Testis (tissue), 3 donors: ENCODE data around the gene RGS7. TPM values are rescaled to one million over a fixed set of nuclear protein-coding genes. Genes with fewer than 3 reads are reported as not detected.
A peak's percentile ranks its signal among the peaks of the same experiment; 100 is the strongest.

Experiments
- DNase-seq: peaks from one replicate; pipeline ENCODE4 v3.0.0-alpha.2; 2019
- H3K27ac ChIP-seq, 2 donors: fragments of 200-600 bp; sonication (generic); one replicate each; pipeline ENCODE4 v1.5.1; 2019
- H3K27me3 ChIP-seq: fragments of 200-600 bp; sonication (generic); one replicate; pipeline ENCODE4 v1.5.1; 2019
- H3K36me3 ChIP-seq: fragments of 200-600 bp; sonication (generic); one replicate; pipeline ENCODE4 v1.5.1; 2017; ENCODE audit warnings: low read depth; ENCODE audit errors: missing control alignments
- H3K4me1 ChIP-seq: fragments of 200-600 bp; sonication (generic); one replicate; pipeline ENCODE4 v1.5.1; 2019
- H3K4me3 ChIP-seq, 2 donors: fragments of 200-600 bp; sonication (generic); one replicate each; pipeline ENCODE4 v1.5.1; 2017 to 2019
- H3K9me3 ChIP-seq: fragments of 200-600 bp; sonication (generic); one replicate; pipeline ENCODE4 v1.5.1; 2017
- POLR2A ChIP-seq: fragments of 450-650 bp; IDR thresholded peaks from one replicate; pipeline ENCODE4 v1.6.1; 2017; ENCODE audit warnings: antibody characterized with exemption, mild to moderate bottlenecking, moderate library complexity
- WGBS, 2 donors: methylation state at CpG; one replicate each; pipeline ENCODE4 v1.1.5; 2018; 5-methylcytosine and 5-hydroxymethylcytosine counted together
- intact Hi-C: fragments of 100-400 bp; cut with DNase I; formaldehyde crosslinking; loops from one replicate; pipeline ENCODE4 v1.15.1; 2023; ENCODE audit warnings: low total_unique reads
- polyA plus RNA-seq: library from polyadenylated mRNA; stranded (reverse); fragments of 350-450 nt; fragmentation: Illumina TruSeq; extraction: RNeasy Lipid Tissue Mini Kit (QIAGEN cat#74804); gene quantifications from one replicate; pipeline ENCODE4 v1.2.3, GENCODE V29; 2014; ENCODE audit warnings: low read depth, low replicate concordance; ENCODE audit not compliant: insufficient read depth
- total RNA-seq, 2 donors: library from RNA; depleted of rRNA; stranded (reverse); fragments of >200 nt; gene quantifications; one replicate each; pipeline ENCODE4 v1.2.3, GENCODE V29; 2016
- TF ChIP-seq, protein P1 (sequence below), 3 experiments: fragments of 450-650 bp in 2 of 3; fragments of 200-600 bp in 1 of 3; sonication (generic) in 1 of 3; IDR thresholded peaks; one replicate each; pipeline ENCODE4 v1.5.1; 2016 to 2019; ENCODE audit warnings: antibody characterized with exemption in 3 of 3, mild to moderate bottlenecking in 2 of 3, moderate library complexity in 1 of 3

Gene RGS7
- total and polyA plus RNA-seq, 3 donors from 2014 or later: 5.0 to 6.6 (median 5.4) TPM

DNA sequence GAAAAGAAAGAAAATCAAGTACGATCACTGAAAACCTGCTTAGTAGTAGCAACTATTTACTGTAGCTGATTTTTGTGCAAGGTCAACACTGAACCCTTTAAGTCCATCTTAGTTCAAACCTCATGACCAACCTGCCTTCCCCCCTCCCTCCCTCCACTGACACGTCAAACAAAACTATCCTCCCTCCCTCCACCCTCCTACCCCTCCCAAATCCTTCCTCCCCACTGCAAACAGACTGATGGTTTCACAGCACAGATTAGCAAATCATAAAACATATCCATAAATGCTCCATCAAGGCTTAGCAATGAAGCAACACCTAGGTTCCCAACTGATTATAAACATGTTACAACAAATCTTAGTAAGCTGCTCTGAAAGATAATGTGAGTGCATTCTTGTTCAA is 580.8 kb downstream of the RGS7 start:
- no peak for TF ChIP-seq POLR2A
- TF ChIP-seq, protein P1, sequence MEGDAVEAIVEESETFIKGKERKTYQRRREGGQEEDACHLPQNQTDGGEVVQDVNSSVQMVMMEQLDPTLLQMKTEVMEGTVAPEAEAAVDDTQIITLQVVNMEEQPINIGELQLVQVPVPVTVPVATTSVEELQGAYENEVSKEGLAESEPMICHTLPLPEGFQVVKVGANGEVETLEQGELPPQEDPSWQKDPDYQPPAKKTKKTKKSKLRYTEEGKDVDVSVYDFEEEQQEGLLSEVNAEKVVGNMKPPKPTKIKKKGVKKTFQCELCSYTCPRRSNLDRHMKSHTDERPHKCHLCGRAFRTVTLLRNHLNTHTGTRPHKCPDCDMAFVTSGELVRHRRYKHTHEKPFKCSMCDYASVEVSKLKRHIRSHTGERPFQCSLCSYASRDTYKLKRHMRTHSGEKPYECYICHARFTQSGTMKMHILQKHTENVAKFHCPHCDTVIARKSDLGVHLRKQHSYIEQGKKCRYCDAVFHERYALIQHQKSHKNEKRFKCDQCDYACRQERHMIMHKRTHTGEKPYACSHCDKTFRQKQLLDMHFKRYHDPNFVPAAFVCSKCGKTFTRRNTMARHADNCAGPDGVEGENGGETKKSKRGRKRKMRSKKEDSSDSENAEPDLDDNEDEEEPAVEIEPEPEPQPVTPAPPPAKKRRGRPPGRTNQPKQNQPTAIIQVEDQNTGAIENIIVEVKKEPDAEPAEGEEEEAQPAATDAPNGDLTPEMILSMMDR (IDR thresholded peaks at IDR 0.05): no peak
- Histone ChIP-seq H3K4me1 (no peaks in the 10 kb centered on the region), H3K36me3 (no peaks in the 10 kb centered on the region), H3K4me3 (no peak overlapping the region), H3K27me3 (no peaks in the 10 kb centered on the region), H3K9me3 (no peaks in the 10 kb centered on the region), H3K27ac (no peak overlapping the region)
- intact Hi-C loops: no loop called here
- no peak for DNase-seq
- WGBS, 2 donors: 60 to 63% methylated on average over 2 of the region's 2 CpGs

DNA sequence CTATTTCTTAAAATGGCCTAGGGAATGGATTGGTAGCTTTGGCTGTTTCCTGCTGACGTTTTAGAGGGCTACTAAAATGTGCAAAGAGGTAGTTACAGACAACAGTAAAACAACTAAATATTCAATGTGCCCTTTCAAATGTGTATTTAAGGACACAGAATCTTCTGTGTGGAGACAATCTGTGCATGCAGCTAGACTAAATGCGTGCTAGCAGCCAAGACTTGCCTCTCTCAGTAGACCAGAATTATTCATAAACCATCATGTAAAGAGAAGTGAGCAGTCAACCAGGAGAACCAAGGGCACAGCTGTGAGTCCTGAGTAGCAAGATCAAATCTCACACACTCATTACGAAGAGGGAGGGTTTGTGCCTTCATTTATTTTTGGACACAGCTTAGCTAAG is 584.9 kb downstream of the RGS7 start:
- H3K9me3 ChIP-seq: no peaks in the 10 kb centered on the region
- no peak for DNase-seq

DNA sequence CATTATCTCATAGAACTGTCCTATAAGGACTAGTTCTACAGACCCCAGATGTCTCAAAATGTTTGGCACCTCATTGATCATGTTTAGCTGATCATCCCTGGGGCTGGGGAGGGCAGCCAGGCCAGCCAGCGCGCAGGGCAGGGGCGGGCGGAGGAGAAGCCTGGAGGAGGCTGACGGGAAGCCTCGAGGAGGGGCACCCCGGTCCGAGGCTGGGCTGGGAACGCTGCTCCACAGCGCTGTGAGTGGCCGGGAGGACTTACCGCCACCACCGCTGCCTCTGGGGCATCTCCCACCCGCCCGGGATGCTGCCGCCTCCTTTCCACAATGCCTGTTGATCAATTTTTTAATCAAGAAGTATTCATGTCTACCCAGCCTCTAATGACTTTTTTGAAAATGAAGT is 585.6 kb downstream of the RGS7 start:
- H3K27me3 ChIP-seq: no peaks in the 10 kb centered on the region
- DNase-seq: peak; percentile 61
- H3K4me1 ChIP-seq: no peaks in the 10 kb centered on the region
- peak overlapping the region in 1 of 2 donors; percentile 8 for H3K4me3 ChIP-seq
- 64 to 84% methylated on average over 15 to 16 of the region's 16 CpGs for WGBS, 2 donors
- no peaks in the 10 kb centered on the region for H3K36me3 ChIP-seq
- no peak overlapping the region for H3K27ac ChIP-seq
- intact Hi-C loops: no loop called here
- TF ChIP-seq, protein P1 (IDR thresholded peaks at IDR 0.05): peak in 1 of 3 experiments; percentile 30
- TF ChIP-seq POLR2A: no peak
- no peaks in the 10 kb centered on the region for H3K9me3 ChIP-seq

More for the DNA sequence above, 584.9 kb downstream of the RGS7 start:
- Histone ChIP-seq H3K27ac (no peak overlapping the region), H3K4me3 (no peak overlapping the region), H3K27me3 (no peaks in the 10 kb centered on the region), H3K36me3 (no peaks in the 10 kb centered on the region), H3K4me1 (no peaks in the 10 kb centered on the region)
- intact Hi-C loops: no loop called here
- 68 to 74% methylated on average over 3 of the region's 3 CpGs for WGBS, 2 donors
- TF ChIP-seq, protein P1 (IDR thresholded peaks at IDR 0.05): no peak
- no peak for TF ChIP-seq POLR2A

DNA sequence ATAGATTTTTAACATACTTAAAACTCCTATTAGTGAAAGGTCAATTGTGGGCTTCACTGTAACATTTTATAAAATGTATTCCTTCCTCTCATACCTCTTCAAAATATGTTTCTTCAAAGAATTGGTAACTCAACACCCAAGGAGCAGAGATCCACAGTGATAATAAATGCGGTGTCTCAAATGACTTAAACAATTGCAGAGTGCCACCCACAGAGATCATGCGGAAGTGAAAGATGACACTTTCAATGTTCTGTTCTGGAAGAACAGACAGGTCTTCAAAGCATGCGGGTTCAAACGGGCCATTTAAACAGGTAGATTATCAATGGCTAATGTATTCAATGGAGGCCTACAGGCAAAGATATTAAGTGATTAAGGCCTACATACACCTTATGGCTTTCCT is 588.0 kb downstream of the RGS7 start:
- WGBS, 2 donors: 81 to 83% methylated on average over 4 of the region's 4 CpGs
- DNase-seq: no peak
- intact Hi-C loops: no loop called here

DNA sequence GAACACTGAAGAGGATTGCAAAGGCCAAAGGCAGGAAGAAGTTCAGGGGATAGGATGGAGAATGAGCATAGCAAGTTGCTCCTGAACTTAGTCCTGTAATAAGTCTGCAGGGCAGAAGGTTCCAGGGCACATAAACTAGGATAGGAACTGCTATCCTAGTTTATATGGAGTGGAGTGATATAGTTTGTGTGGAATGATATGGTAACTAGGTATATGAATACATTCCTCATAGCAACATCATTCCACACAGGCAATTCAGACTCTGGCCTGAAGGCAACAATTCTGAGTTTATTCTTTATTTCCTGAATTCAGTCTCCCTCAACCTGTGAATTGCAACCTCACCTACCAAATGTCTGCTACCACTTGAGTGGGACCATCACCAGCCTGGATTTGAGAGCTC is 590.2 kb downstream of the RGS7 start:
- Histone ChIP-seq H3K4me1 (no peaks in the 10 kb centered on the region), H3K9me3 (no peaks in the 10 kb centered on the region), H3K4me3 (no peak overlapping the region), H3K27me3 (no peaks in the 10 kb centered on the region), H3K36me3 (no peaks in the 10 kb centered on the region), H3K27ac (no peak overlapping the region)
- TF ChIP-seq, protein P1 (IDR thresholded peaks at IDR 0.05): no peak
- no peak for TF ChIP-seq POLR2A
- intact Hi-C loops: no loop called here
- no peak for DNase-seq

More for the DNA sequence above, 588.0 kb downstream of the RGS7 start:
- no peak for TF ChIP-seq POLR2A
- TF ChIP-seq, protein P1 (IDR thresholded peaks at IDR 0.05): no peak
- Histone ChIP-seq H3K4me1 (no peaks in the 10 kb centered on the region), H3K27ac (no peak overlapping the region), H3K36me3 (no peaks in the 10 kb centered on the region), H3K9me3 (no peaks in the 10 kb centered on the region), H3K4me3 (no peak overlapping the region), H3K27me3 (no peaks in the 10 kb centered on the region)
